Measurements from ENCODE around the gene AFG3L2.

The AFG3L2 gene

GRCh38 chr18:12406371-12407111 lies 29.5 kb upstream of the AFG3L2 start:
- DNase-seq (ENCODE audit: insufficient read length, low spot score) (no peak), FAIRE-seq (no peak)
- no peak for TF ChIP-seq CTCF (IDR thresholded peaks at IDR 0.05; ENCODE audit: insufficient read depth, missing control alignments)

GRCh38 chr18:12405066-12405465 lies 28.0 kb upstream of the AFG3L2 start:
- DNase-seq (ENCODE audit: insufficient read length, low spot score) (no peak), FAIRE-seq (no peak)
- no peak for TF ChIP-seq CTCF (IDR thresholded peaks at IDR 0.05; ENCODE audit: insufficient read depth, missing control alignments)

GRCh38 chr18:12403601-12404506 lies 26.8 kb upstream of the AFG3L2 start:
- no peak for FAIRE-seq
- TF ChIP-seq CTCF (IDR thresholded peaks at IDR 0.05; ENCODE audit: insufficient read depth, missing control alignments): no peak
- DNase-seq (ENCODE audit: insufficient read length, low spot score): no peak

GRCh38 chr18:12401881-12402280 lies 24.9 kb upstream of the AFG3L2 start:
- no peak for TF ChIP-seq CTCF (IDR thresholded peaks at IDR 0.05; ENCODE audit: insufficient read depth, missing control alignments)
- FAIRE-seq (no peak), DNase-seq (ENCODE audit: insufficient read length, low spot score) (no peak)

- no peak for TF ChIP-seq CTCF (IDR thresholded peaks at IDR 0.05; ENCODE audit: insufficient read depth, missing control alignments)
- FAIRE-seq (no peak), DNase-seq (ENCODE audit: insufficient read length, low spot score) (no peak)
Measured at GRCh38 chr18:12399231-12399630, 22.2 kb upstream of the AFG3L2 start.

GRCh38 chr18:12398625-12399024 lies 21.6 kb upstream of the AFG3L2 start:
- FAIRE-seq (no peak), DNase-seq (ENCODE audit: insufficient read length, low spot score) (no peak)
- TF ChIP-seq CTCF (IDR thresholded peaks at IDR 0.05; ENCODE audit: insufficient read depth, missing control alignments): no peak

- FAIRE-seq: no peak
- no peak for DNase-seq (ENCODE audit: insufficient read length, low spot score)
- no peak for TF ChIP-seq CTCF (IDR thresholded peaks at IDR 0.05; ENCODE audit: insufficient read depth, missing control alignments)
Measured at GRCh38 chr18:12397793-12398192, 20.8 kb upstream of the AFG3L2 start.

Measured in D721Med (cell line).